Trophoblast cell (in vitro differentiated cells and primary cell): Measurements from ENCODE around the gene TDRD6.

ENCODE experiments used
- DNase-seq, 2 donors: peaks; one replicate each; pipeline ENCODE4 v3.0.0-alpha.2; 2016
- H2AFZ ChIP-seq: 2 replicates; pipeline ENCODE4 v1.6.1; 2013; ENCODE audit warnings: low read length, moderate library complexity, mild to moderate bottlenecking; ENCODE audit not compliant: insufficient read depth, poor library complexity
- H2AK5ac ChIP-seq: 2 replicates; pipeline ENCODE4 v1.6.1; 2013; ENCODE audit warnings: mild to moderate bottlenecking, low read length
- H2BK120ac ChIP-seq: 2 replicates; pipeline ENCODE4 v1.6.1; 2013; ENCODE audit warnings: low read length, mild to moderate bottlenecking, moderate library complexity; ENCODE audit not compliant: insufficient read depth, poor library complexity
- H2BK12ac ChIP-seq: 2 replicates; pipeline ENCODE4 v1.6.1; 2013; ENCODE audit warnings: mild to moderate bottlenecking, low read length, moderate library complexity
- H2BK5ac ChIP-seq: 2 replicates; pipeline ENCODE4 v1.6.1; 2013; ENCODE audit warnings: low read length, low read depth, moderate library complexity, mild to moderate bottlenecking; ENCODE audit not compliant: poor library complexity
- H3K14ac ChIP-seq: 2 replicates; pipeline ENCODE4 v1.6.1; 2013; ENCODE audit warnings: mild to moderate bottlenecking, low read length
- H3K18ac ChIP-seq: 2 replicates; pipeline ENCODE4 v1.6.1; 2013; ENCODE audit warnings: mild to moderate bottlenecking, low read length
- H3K23ac ChIP-seq: 2 replicates; pipeline ENCODE4 v1.6.1; 2013; ENCODE audit warnings: low read length
- H3K27ac ChIP-seq: 2 replicates; pipeline ENCODE4 v1.5.1; 2013; ENCODE audit warnings: low read depth, mild to moderate bottlenecking, inconsistent platforms, low read length, moderate library complexity
- H3K27me3 ChIP-seq: 2 replicates; pipeline ENCODE4 v1.6.1; 2013; ENCODE audit warnings: inconsistent platforms, mild to moderate bottlenecking, low read length, moderate library complexity; ENCODE audit not compliant: insufficient read depth
- H3K36me3 ChIP-seq, 2 experiments: 1 replicate in 1 of 2; 2 replicates in 1 of 2; pipeline ENCODE4 v1.6.1; 2013; ENCODE audit warnings: low read length in 2 of 2, mild to moderate bottlenecking in 2 of 2, moderate library complexity in 1 of 2; ENCODE audit not compliant: insufficient read depth in 2 of 2, control insufficient read depth in 1 of 2
- H3K4ac ChIP-seq: 2 replicates; pipeline ENCODE4 v1.6.1; 2013; ENCODE audit warnings: low read depth, mild to moderate bottlenecking, low read length, moderate library complexity
- H3K4me1 ChIP-seq, 2 experiments: 1 replicate in 1 of 2; 2 replicates in 1 of 2; pipeline ENCODE4 v1.6.1; 2013; ENCODE audit warnings: low read length in 2 of 2, mild to moderate bottlenecking in 2 of 2, moderate library complexity in 1 of 2; ENCODE audit not compliant: insufficient read depth in 2 of 2, control insufficient read depth in 1 of 2
- H3K4me2 ChIP-seq: 2 replicates; pipeline ENCODE4 v1.6.1; 2013; ENCODE audit warnings: inconsistent platforms, mild to moderate bottlenecking, low read length, moderate library complexity
- H3K4me3 ChIP-seq: 2 replicates; pipeline ENCODE4 v1.5.1; 2013; ENCODE audit warnings: mild to moderate bottlenecking, low read depth, low read length, inconsistent platforms
- H3K79me1 ChIP-seq: one replicate; pipeline ENCODE4 v1.6.1; 2013; ENCODE audit warnings: low read length
- H3K79me2 ChIP-seq: 2 replicates; pipeline ENCODE4 v1.6.1; 2013; ENCODE audit warnings: low read length, mild to moderate bottlenecking; ENCODE audit not compliant: control insufficient read depth, insufficient read depth, poor library complexity
- H3K9ac ChIP-seq: 2 replicates; pipeline ENCODE4 v1.6.1; 2013; ENCODE audit warnings: mild to moderate bottlenecking, low read length
- H3K9me3 ChIP-seq: 2 replicates; pipeline ENCODE4 v1.6.1; 2013; ENCODE audit warnings: low read depth, mild to moderate bottlenecking, control low read depth, inconsistent platforms, low read length; ENCODE audit not compliant: insufficient read depth
- H4K12ac ChIP-seq: 2 replicates; pipeline ENCODE4 v1.6.1; 2013; ENCODE audit warnings: low read depth, mild to moderate bottlenecking, low read length, moderate library complexity
- H4K8ac ChIP-seq: 2 replicates; pipeline ENCODE4 v1.6.1; 2013; ENCODE audit warnings: low read depth, mild to moderate bottlenecking, low read length, moderate library complexity
- H4K91ac ChIP-seq: one replicate; pipeline ENCODE4 v1.6.1; 2013; ENCODE audit warnings: low read depth, mild to moderate bottlenecking, low read length, moderate library complexity
- WGBS: extraction: QIAGEN DNeasy Blood & Tissue Kit; methylation state at CpG from one replicate; pipeline ENCODE4 v1.1.7; 2013; ENCODE audit warnings: missing lambda C conversion rate; ENCODE audit not compliant: insufficient read length, insufficient coverage; ENCODE audit errors: extremely low coverage; 5-methylcytosine and 5-hydroxymethylcytosine counted together

The TDRD6 gene

GRCh38 chr6:46684771-46685170 lies 2.9 kb upstream of the TDRD6 start:
- H2BK5ac ChIP-seq, result no peak overlapping the region
- no peak overlapping the region for H3K23ac ChIP-seq
- no peaks in the 10 kb centered on the region for H3K79me1 ChIP-seq
- H4K12ac ChIP-seq, result no peak overlapping the region
- no peak overlapping the region for H2BK12ac ChIP-seq
- no peak overlapping the region for H3K4me2 ChIP-seq
- no peak overlapping the region for H3K4me3 ChIP-seq
- no CpG with 5 or more reads among the region's 4 CpGs for WGBS
- H3K4me1 ChIP-seq, result no peaks in the 10 kb centered on the region
- H3K9me3 ChIP-seq, result no peaks in the 10 kb centered on the region
- no peak overlapping the region for H3K9ac ChIP-seq
- no peak overlapping the region for H4K8ac ChIP-seq
- no peak overlapping the region for H4K91ac ChIP-seq
- H2AK5ac ChIP-seq, result no peak overlapping the region
- H3K18ac ChIP-seq, result no peak overlapping the region
- DNase-seq, result peak in 1 of 2 donors; percentile 70
- H2BK120ac ChIP-seq, result no peak overlapping the region
- H3K79me2 ChIP-seq, result no peaks in the 10 kb centered on the region
- H3K27me3 ChIP-seq, result no peaks in the 10 kb centered on the region
- no peak overlapping the region for H3K27ac ChIP-seq
- no peak overlapping the region for H3K14ac ChIP-seq
- no peaks in the 10 kb centered on the region for H3K36me3 ChIP-seq
- H3K4ac ChIP-seq, result no peak overlapping the region
- no peak overlapping the region for H2AFZ ChIP-seq

DNA sequence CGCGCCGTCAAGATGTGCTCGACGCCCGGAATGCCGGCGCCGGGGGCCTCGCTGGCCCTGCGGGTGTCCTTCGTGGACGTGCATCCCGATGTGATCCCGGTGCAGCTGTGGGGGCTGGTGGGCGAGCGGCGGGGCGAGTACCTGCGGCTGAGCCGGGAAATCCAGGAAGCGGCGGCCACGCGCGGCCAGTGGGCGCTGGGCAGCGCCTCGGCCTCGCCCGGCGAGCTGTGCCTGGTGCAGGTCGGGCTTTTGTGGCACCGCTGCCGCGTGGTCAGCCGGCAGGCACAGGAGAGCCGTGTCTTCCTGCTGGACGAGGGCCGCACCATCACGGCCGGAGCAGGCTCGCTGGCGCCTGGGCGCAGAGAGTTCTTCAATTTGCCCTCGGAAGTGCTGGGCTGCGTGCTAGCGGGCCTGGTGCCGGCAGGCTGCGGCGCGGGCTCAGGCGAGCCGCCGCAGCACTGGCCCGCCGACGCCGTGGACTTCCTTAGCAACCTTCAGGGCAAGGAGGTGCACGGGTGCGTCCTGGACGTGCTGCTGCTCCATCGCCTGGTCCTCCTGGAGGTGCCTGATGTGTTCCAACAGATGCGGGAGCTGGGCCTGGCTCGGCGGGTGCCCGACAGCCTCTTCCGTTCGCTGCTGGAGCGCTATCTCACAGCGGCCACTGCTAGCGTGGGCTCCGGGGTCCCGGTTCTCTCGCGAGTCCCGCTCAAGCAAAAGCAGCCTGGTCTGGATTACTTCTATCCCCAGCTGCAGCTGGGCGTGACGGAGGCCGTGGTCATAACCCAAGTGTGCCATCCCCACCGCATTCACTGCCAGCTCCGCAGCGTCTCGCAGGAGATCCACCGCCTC lies 656 bp downstream of the TDRD6 start:
- Histone ChIP-seq H3K18ac (no peak overlapping the region), H2BK5ac (no peak overlapping the region), H2AFZ (no peak overlapping the region), H4K91ac (no peak overlapping the region), H3K79me1 (no peaks in the 10 kb centered on the region), H3K23ac (no peak overlapping the region), H3K4me1 (no peaks in the 10 kb centered on the region), H3K4ac (no peak overlapping the region), H3K79me2 (no peaks in the 10 kb centered on the region), H4K8ac (no peak overlapping the region), H3K14ac (no peak overlapping the region), H2AK5ac (no peak overlapping the region), H3K4me2 (no peak overlapping the region), H3K9ac (no peak overlapping the region), H3K27me3 (no peaks in the 10 kb centered on the region), H2BK12ac (no peak overlapping the region), H3K4me3 (no peak overlapping the region), H3K9me3 (no peaks in the 10 kb centered on the region), H3K27ac (no peak overlapping the region), H2BK120ac (no peak overlapping the region), H4K12ac (no peak overlapping the region), H3K36me3 (no peaks in the 10 kb centered on the region)
- WGBS, result no CpG with 5 or more reads among the region's 85 CpGs
- DNase-seq, result no peak

DNA sequence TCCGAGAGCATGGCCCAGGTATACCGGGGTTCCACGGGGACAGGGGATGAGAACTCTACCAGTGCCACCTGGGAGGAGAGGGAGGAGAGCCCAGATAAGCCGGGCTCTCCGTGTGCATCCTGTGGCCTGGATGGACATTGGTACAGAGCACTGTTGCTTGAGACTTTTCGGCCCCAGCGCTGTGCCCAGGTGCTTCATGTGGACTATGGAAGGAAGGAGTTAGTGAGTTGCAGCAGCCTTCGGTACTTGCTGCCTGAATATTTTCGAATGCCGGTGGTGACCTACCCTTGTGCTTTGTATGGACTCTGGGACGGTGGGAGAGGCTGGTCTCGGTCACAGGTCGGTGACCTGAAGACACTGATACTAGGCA lies 1.3 kb downstream of the TDRD6 start:
- Histone ChIP-seq H3K18ac (no peak overlapping the region), H3K4me3 (no peak overlapping the region), H3K27ac (no peak overlapping the region), H3K79me2 (no peaks in the 10 kb centered on the region), H3K79me1 (no peaks in the 10 kb centered on the region), H3K4ac (no peak overlapping the region), H4K8ac (no peak overlapping the region), H2AFZ (no peak overlapping the region), H3K4me1 (no peaks in the 10 kb centered on the region), H2AK5ac (no peak overlapping the region), H3K23ac (no peak overlapping the region), H3K9me3 (no peaks in the 10 kb centered on the region), H3K4me2 (no peak overlapping the region), H2BK5ac (no peak overlapping the region), H3K36me3 (no peaks in the 10 kb centered on the region), H3K27me3 (no peaks in the 10 kb centered on the region), H3K14ac (no peak overlapping the region), H2BK120ac (no peak overlapping the region), H3K9ac (no peak overlapping the region), H4K12ac (no peak overlapping the region), H4K91ac (no peak overlapping the region), H2BK12ac (no peak overlapping the region)
- no peak for DNase-seq
- WGBS, result no CpG with 5 or more reads among the region's 13 CpGs

DNA sequence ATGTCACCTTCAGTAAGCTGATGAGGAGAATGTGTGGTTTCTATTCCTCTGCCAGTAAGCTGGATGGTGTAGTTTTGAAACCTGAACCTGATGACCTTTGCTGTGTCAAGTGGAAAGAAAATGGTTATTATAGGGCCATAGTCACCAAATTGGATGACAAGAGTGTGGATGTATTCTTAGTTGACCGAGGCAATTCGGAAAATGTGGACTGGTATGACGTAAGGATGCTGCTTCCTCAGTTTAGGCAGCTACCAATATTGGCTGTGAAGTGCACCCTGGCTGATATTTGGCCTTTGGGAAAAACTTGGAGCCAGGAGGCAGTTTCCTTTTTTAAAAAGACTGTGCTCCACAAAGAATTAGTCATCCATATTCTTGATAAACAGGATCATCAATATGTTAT lies 2.0 kb downstream of the TDRD6 start:
- no peak overlapping the region for H2BK120ac ChIP-seq
- H4K91ac ChIP-seq, result no peak overlapping the region
- H3K4me2 ChIP-seq, result no peak overlapping the region
- no peak overlapping the region for H3K9ac ChIP-seq
- no peak overlapping the region for H2AFZ ChIP-seq
- no peak overlapping the region for H2AK5ac ChIP-seq
- no peak overlapping the region for H2BK12ac ChIP-seq
- H3K4ac ChIP-seq, result no peak overlapping the region
- no peak overlapping the region for H3K14ac ChIP-seq
- H3K9me3 ChIP-seq, result no peaks in the 10 kb centered on the region
- H3K36me3 ChIP-seq, result no peaks in the 10 kb centered on the region
- no peak overlapping the region for H3K23ac ChIP-seq
- H3K27me3 ChIP-seq, result no peaks in the 10 kb centered on the region
- no peak overlapping the region for H4K8ac ChIP-seq
- no peak overlapping the region for H3K4me3 ChIP-seq
- WGBS, result no CpG with 5 or more reads among the region's 3 CpGs
- H4K12ac ChIP-seq, result no peak overlapping the region
- no peaks in the 10 kb centered on the region for H3K79me2 ChIP-seq
- DNase-seq, result no peak
- H3K18ac ChIP-seq, result no peak overlapping the region
- H3K27ac ChIP-seq, result no peak overlapping the region
- no peak overlapping the region for H2BK5ac ChIP-seq
- no peaks in the 10 kb centered on the region for H3K4me1 ChIP-seq
- H3K79me1 ChIP-seq, result no peaks in the 10 kb centered on the region
